ENCODE data around the gene HNRNPA2B1.

The HNRNPA2B1 gene

DNA sequence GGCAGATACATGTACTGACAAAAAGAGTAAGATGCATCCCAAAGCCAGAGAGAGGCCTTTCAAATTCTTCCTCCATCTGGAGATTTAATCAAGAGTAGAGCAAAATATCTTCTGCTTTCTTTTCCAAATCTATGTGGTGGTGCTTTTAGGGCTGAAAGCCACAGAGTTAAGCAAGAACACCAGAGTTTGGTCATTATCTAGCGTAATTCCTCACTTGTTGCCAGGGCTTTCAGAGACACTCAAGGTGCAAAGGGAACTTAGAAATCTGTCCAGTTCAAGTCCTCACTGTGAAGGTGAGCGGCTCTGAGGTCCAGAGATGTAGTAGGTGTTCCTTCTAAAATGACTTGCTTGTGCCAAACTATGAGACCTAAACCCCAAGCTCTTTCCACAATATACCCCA lies 59.5 kb downstream of the HNRNPA2B1 start:
- H3K4me3 ChIP-seq (ENCODE audit: control insufficient read depth, low read depth, low read length) = no peak overlapping the region
- TF ChIP-seq, protein P1, sequence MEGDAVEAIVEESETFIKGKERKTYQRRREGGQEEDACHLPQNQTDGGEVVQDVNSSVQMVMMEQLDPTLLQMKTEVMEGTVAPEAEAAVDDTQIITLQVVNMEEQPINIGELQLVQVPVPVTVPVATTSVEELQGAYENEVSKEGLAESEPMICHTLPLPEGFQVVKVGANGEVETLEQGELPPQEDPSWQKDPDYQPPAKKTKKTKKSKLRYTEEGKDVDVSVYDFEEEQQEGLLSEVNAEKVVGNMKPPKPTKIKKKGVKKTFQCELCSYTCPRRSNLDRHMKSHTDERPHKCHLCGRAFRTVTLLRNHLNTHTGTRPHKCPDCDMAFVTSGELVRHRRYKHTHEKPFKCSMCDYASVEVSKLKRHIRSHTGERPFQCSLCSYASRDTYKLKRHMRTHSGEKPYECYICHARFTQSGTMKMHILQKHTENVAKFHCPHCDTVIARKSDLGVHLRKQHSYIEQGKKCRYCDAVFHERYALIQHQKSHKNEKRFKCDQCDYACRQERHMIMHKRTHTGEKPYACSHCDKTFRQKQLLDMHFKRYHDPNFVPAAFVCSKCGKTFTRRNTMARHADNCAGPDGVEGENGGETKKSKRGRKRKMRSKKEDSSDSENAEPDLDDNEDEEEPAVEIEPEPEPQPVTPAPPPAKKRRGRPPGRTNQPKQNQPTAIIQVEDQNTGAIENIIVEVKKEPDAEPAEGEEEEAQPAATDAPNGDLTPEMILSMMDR (conservative IDR thresholded peaks at IDR 0.05; ENCODE audit: control insufficient read depth, insufficient read depth, low read depth, low read length) = no peak
- no peak for DNase-seq (ENCODE audit: low read depth)

DNA sequence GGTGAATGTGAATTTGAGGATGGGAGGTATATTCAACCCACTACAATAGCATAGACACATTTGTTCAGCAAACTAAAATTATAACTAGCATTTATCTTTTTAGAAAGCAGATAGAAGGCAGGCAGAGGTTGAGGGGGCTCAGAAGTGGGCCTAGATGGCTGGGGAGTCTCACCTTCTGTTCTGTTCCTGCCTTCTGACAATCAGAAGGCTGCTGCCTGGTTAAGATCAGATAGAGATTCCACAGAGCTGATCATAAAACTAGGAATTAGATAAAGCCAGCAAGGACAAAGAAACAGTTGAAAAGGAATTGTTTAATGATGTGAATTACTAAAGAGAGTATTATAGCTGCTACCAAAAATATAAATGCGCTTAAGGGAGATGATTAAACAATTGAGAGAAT lies 60.2 kb downstream of the HNRNPA2B1 start:
- TF ChIP-seq, protein P1 (conservative IDR thresholded peaks at IDR 0.05; ENCODE audit: control insufficient read depth, insufficient read depth, low read depth, low read length) = no peak
- DNase-seq (ENCODE audit: low read depth) = no peak
- no peak overlapping the region for H3K4me3 ChIP-seq (ENCODE audit: control insufficient read depth, low read depth, low read length)
